ENCODE measurements around the gene PPP1R14B.

Gene PPP1R14B

GRCh38 chr11:64208086-64208795 lies 38.5 kb downstream of the PPP1R14B start:
- H3K36me3 Mint-ChIP-seq, result peaks cover 20% of the 10 kb centered on the region
- H3K4me3 Mint-ChIP-seq, result peak overlapping the region; percentile 93
- peak overlapping the region; percentile 94 for H3K27ac Mint-ChIP-seq
- peaks cover 43% of the 10 kb centered on the region for H3K4me1 Mint-ChIP-seq
- H3K27me3 Mint-ChIP-seq, result no peaks in the 10 kb centered on the region
- no peaks in the 10 kb centered on the region for H3K9me3 Mint-ChIP-seq

- H3K27ac Mint-ChIP-seq, result peak overlapping the region; percentile 94
- H3K4me1 Mint-ChIP-seq, result peaks cover 39% of the 10 kb centered on the region
- H3K4me3 Mint-ChIP-seq, result peak overlapping the region; percentile 93
- no peaks in the 10 kb centered on the region for H3K27me3 Mint-ChIP-seq
- peaks cover 20% of the 10 kb centered on the region for H3K36me3 Mint-ChIP-seq
- no peaks in the 10 kb centered on the region for H3K9me3 Mint-ChIP-seq
These were observed 39.3 kb downstream of the PPP1R14B start for GRCh38 chr11:64207256-64208085.

- H3K4me1 Mint-ChIP-seq, result peaks cover 35% of the 10 kb centered on the region
- peaks cover 19% of the 10 kb centered on the region for H3K36me3 Mint-ChIP-seq
- peak within 1 kb of the TSS; percentile 94 for H3K27ac Mint-ChIP-seq
- H3K27me3 Mint-ChIP-seq, result no peaks in the 10 kb centered on the region
- H3K9me3 Mint-ChIP-seq, result no peaks in the 10 kb centered on the region
- peak within 1 kb of the TSS; percentile 93 for H3K4me3 Mint-ChIP-seq
These were observed 40.1 kb downstream of the PPP1R14B start, which contains the start of gene FERMT3 for GRCh38 chr11:64206457-64207255. Gene FERMT3, plus strand, starts transcription at chr11:64206721. Its CDS starts 644 bp downstream, at chr11:64207365.

- Mint-ChIP-seq H3K4me3 (peak overlapping the region; percentile 78), H3K4me1 (peaks cover 32% of the 10 kb centered on the region), H3K27ac (peak overlapping the region; percentile 92), H3K27me3 (no peaks in the 10 kb centered on the region), H3K9me3 (no peaks in the 10 kb centered on the region), H3K36me3 (peaks cover 19% of the 10 kb centered on the region)
These were observed 42.2 kb downstream of the PPP1R14B start for GRCh38 chr11:64204464-64204989.

- H3K36me3 Mint-ChIP-seq, result peaks cover 18% of the 10 kb centered on the region
- no peaks in the 10 kb centered on the region for H3K27me3 Mint-ChIP-seq
- no peaks in the 10 kb centered on the region for H3K9me3 Mint-ChIP-seq
- H3K4me3 Mint-ChIP-seq, result no peak overlapping the region
- peaks cover 30% of the 10 kb centered on the region for H3K4me1 Mint-ChIP-seq
- peak overlapping the region; percentile 17 for H3K27ac Mint-ChIP-seq
These were observed 42.7 kb downstream of the PPP1R14B start for GRCh38 chr11:64204080-64204440.

- peak overlapping the region; percentile 11 for H3K4me3 Mint-ChIP-seq
- H3K36me3 Mint-ChIP-seq, result peaks cover 18% of the 10 kb centered on the region
- no peaks in the 10 kb centered on the region for H3K9me3 Mint-ChIP-seq
- H3K4me1 Mint-ChIP-seq, result peaks cover 26% of the 10 kb centered on the region
- no peaks in the 10 kb centered on the region for H3K27me3 Mint-ChIP-seq
- peak overlapping the region; percentile 23 for H3K27ac Mint-ChIP-seq
These were observed 43.2 kb downstream of the PPP1R14B start for GRCh38 chr11:64203421-64204079.

- peaks cover 18% of the 10 kb centered on the region for H3K36me3 Mint-ChIP-seq
- no peaks in the 10 kb centered on the region for H3K9me3 Mint-ChIP-seq
- no peaks in the 10 kb centered on the region for H3K27me3 Mint-ChIP-seq
- no peak overlapping the region for H3K4me3 Mint-ChIP-seq
- no peak overlapping the region for H3K27ac Mint-ChIP-seq
- peaks cover 26% of the 10 kb centered on the region for H3K4me1 Mint-ChIP-seq
These were observed 43.8 kb downstream of the PPP1R14B start for GRCh38 chr11:64202992-64203391.

- Mint-ChIP-seq H3K4me1 (peaks cover 33% of the 10 kb centered on the region), H3K27ac (no peak overlapping the region), H3K27me3 (no peaks in the 10 kb centered on the region), H3K9me3 (no peaks in the 10 kb centered on the region), H3K4me3 (no peak overlapping the region), H3K36me3 (peaks cover 20% of the 10 kb centered on the region)
These were observed 45.2 kb downstream of the PPP1R14B start for GRCh38 chr11:64201543-64201942.

- peaks cover 20% of the 10 kb centered on the region for H3K36me3 Mint-ChIP-seq
- no peaks in the 10 kb centered on the region for H3K9me3 Mint-ChIP-seq
- H3K27ac Mint-ChIP-seq, result no peak overlapping the region
- H3K4me3 Mint-ChIP-seq, result no peak overlapping the region
- H3K27me3 Mint-ChIP-seq, result no peaks in the 10 kb centered on the region
- H3K4me1 Mint-ChIP-seq, result peaks cover 17% of the 10 kb centered on the region
These were observed 48.2 kb downstream of the PPP1R14B start for GRCh38 chr11:64198511-64198910.

- Mint-ChIP-seq H3K27me3 (no peaks in the 10 kb centered on the region), H3K36me3 (peaks cover 14% of the 10 kb centered on the region), H3K9me3 (no peaks in the 10 kb centered on the region), H3K27ac (no peak overlapping the region), H3K4me3 (no peak overlapping the region), H3K4me1 (peaks cover 18% of the 10 kb centered on the region)
These were observed 50.1 kb downstream of the PPP1R14B start for GRCh38 chr11:64196626-64197025.

Data from activated naive CD4-positive, alpha-beta T cell treated with anti-CD3 and anti-CD28 coated beads, Interleukin-2, amount 50 U/mL, for 24 hours (primary cell).